NCI-H1105 treated with DMSO at 0.1 percent for 48 hours (cell line): ENCODE results near the gene METAP2.

Experiments
- DNase-seq: peaks from one replicate; lab custom pipeline; 2025; lab: John Stamatoyannopoulos, UW

Gene METAP2

DNA sequence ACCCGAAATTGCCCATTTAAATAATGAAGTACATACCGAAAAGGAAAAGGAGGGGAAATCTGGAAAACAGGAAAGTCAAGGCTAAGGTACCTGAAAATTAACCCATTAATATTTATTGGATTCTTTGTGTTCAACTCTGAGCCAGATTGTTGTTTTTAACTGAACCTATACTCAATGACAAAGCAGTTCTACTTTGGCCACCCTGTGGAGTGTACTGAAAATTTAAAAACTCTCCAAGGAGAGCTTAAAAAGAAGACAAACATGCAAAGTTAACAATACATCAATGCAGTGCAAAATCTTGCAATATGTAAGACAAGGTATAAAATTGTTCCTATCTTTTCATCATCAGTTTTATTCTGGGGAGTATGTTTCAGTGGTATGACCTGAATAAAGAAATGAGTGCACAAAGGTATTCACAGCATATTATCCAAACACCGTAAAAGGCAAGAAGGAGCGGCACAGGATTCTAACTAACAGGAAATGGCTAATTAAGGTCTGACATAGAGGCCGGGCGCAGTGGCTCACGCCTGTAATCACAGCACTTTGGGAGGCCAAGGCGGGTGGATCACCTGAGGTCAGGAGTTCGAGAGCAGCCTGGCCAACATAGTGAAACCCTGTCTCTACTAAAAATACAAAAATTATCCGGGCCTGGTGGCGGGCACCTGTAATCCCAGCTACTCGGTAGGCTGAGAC is 75.6 kb downstream of the METAP2 start:
- no peak for DNase-seq

DNA sequence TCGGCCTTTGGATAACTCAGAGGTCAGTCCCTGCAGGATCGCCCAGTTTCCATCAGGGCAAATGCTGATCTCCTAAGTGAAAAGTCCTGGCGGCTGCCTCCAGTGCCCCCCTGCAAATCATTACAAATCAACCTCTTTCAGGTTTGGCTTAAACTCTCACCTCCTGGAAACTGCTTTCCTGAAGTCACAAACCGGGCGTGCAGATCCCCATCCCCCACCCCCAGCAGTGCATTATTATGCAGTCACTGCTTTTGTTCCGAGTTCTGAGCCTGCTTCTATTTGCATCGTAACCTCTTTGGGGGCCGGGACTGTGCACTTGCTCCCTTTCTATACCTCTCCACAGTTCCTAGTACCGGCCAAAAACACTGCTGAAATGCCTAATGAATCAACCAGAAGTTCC is 77.4 kb downstream of the METAP2 start, which contains the start of gene USP44:
Gene USP44 (minus strand): TSS at position 172 of the 400 bp plus-strand sequence. CDS start 17,220 bp downstream, outside the sequence.
- DNase-seq: no peak

DNA sequence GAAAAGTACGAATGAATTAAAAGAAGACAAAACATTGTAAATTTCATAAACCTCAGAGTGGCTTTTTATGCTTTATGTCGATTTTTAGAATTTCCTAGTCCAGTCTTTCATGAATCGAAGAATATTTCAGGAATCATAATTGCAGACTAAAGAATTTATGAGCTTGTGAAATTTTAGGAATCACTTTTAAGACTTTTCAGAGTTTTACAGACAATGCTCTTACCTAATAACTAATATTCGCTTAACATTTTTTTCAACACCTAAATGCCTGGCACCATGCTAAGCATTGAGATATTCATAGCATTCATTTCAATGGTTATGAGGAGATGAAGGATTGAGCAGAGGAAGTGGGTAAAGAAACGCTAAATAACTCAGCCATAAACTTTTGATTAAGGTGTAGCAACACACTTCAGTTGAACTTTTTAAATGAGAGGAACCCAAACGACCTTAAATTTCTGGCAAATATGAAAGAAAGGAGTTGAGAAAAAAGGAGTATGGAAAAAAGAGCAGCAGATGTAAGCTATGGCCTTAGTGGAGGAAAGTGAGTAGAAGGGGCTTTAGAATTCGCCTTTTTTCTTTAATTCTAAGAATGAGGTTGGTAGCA is 78.1 kb downstream of the METAP2 start:
- no peak for DNase-seq

DNA sequence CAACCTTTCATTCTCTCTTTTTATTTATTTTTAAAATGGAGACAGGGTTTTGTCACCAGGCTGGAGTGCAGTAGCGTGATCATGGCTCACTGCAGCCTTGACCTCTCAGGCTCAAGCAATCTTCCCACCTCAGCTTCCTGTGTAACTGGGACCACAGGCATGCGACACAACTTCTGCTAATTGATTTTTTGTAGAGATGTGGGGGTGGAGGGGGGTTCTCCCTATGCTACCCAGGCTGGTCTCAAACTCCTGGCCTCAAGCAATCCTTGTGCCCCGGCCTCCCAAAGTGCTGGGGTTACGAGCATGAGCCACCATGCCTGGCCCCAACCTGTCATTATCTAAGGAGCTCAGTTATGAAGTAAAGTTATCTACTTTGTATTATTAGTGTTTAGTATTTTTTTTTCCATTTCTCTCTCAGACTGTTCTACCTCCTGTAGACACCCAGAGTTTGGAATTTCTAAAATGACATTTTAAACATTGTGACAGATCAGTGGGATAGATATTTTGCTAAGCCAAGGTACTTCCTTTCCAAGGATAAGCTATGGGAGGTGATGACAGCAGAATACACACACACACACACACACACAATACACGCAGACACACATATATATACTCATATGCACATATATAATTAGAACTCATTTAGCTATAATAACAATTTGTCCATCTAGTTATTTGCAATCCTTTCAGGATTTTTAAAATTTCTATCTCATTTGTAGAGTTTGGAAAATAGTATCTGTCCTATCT is 79.4 kb downstream of the METAP2 start:
- DNase-seq: no peak

DNA sequence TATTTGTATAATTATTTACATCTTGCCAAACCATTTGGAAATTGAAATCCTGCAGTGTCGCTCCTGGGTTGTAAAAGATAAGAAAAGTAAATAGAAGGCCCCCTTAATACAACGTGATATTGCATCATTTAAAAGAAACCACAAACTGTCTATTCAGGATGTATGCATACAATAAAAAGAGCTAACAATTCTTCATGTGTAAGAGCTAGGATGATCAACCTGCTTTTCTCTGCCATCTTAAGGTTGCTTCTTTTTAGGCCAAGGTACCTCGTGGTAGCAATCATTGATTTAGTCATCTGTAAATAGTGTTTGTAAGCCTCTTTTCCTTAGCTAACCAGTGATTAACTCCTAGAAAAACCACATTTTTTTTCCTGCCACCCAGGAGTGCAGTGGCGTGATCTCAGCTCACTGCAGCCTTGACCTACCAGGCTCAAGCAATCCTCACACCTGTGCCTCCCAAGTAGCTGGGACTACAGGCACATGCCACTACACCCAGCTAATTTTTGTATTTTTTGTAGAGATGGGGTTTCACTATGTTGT is 80.7 kb downstream of the METAP2 start:
- DNase-seq: no peak

DNA sequence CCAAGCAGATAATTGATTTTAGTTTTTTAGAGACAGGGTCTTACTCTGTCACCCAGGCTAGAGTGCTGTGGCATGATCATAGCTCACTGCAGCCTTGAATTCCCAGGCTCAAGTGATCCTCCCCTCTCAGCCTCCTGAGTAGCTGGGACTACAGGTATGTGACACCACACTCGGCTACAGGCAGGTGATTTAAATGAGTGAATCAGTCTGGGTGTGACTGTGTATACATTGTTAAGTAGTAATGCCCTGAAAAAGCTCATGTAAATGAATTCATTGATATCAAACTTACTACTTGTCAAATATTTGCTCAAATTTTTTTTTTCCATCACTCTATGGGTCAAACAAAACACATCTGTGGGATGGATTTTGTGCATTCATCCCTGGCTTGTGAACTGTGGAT is 83.7 kb downstream of the METAP2 start:
- DNase-seq: no peak
